Cardiac fibroblast (primary cell): Measurements from ENCODE around the gene CHN2.
"Not testable (repeated sequence)": the region's sequence is repeated elsewhere in the genome, so short reads cannot be mapped to it uniquely, and the experiment has no call there.

Experiments used
- DNase-seq, 2 donors: peaks; one replicate each; pipeline versions ENCODE4 v3.0.0 to v3.0.0-alpha.2; 2010; ENCODE audit warnings: low read depth in 2 of 2
- H3K4me3 ChIP-seq, 2 donors: replicated peaks in 1 of 2; 1 replicate in 1 of 2; 2 replicates in 1 of 2; pipeline ENCODE4 v1.5.1; 2011; ENCODE audit warnings: low read depth in 2 of 2, low read length in 2 of 2, mild to moderate bottlenecking in 2 of 2, moderate library complexity in 1 of 2
- TF ChIP-seq, protein P1 (sequence below): IDR thresholded peaks from one replicate; pipeline ENCODE4 v1.5.1; 2011; ENCODE audit warnings: low read depth, mild to moderate bottlenecking, low read length, inconsistent platforms

The CHN2 gene

DNA sequence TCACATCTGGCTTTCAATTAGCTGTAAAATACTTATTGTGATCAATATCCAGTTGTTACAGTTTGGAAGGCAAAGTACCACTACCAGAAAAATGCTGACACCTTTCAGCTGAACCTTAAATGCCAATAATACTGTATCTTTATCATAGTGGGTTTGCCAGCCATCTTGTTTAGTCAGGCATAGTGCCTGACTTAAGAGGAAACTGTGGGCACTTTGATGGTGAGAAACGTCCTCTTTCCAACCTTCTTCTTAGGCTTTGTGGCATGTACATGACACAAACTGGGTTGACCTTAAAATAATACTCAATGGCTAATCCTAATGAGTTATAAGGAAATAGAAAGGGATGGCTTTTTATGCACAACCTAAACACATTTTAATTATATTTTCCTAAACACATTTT lies 316.8 kb downstream of the CHN2 start:
- H3K4me3 ChIP-seq, result no peak overlapping the region
- TF ChIP-seq, protein P1, sequence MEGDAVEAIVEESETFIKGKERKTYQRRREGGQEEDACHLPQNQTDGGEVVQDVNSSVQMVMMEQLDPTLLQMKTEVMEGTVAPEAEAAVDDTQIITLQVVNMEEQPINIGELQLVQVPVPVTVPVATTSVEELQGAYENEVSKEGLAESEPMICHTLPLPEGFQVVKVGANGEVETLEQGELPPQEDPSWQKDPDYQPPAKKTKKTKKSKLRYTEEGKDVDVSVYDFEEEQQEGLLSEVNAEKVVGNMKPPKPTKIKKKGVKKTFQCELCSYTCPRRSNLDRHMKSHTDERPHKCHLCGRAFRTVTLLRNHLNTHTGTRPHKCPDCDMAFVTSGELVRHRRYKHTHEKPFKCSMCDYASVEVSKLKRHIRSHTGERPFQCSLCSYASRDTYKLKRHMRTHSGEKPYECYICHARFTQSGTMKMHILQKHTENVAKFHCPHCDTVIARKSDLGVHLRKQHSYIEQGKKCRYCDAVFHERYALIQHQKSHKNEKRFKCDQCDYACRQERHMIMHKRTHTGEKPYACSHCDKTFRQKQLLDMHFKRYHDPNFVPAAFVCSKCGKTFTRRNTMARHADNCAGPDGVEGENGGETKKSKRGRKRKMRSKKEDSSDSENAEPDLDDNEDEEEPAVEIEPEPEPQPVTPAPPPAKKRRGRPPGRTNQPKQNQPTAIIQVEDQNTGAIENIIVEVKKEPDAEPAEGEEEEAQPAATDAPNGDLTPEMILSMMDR, result no peak
- no peak for DNase-seq

DNA sequence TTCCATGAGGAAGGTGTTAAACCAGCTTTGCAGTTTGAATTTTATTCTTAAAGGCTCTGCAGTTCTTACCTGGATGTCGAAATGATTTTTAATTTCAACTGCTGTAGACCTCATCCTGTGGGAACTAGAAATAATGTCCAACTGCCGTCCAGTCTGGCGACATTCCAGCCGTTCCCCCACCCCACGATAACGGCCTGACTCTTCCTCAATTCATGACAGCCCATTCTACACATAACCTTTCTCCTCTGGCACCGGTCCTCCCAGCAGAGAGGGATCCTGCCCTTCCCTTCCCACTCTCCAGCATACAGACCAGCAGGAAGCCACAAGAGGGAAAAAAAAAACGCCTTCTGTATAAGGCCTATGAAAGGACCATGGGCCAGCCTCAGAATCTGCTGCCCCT lies 317.3 kb downstream of the CHN2 start:
- TF ChIP-seq, protein P1, result no peak
- no peak for DNase-seq

GRCh38 chr7:29516491-29516890 lies 321.9 kb downstream of the CHN2 start:
- TF ChIP-seq, protein P1, result no peak

More for the DNA sequence above, 317.3 kb downstream of the CHN2 start:
- H3K4me3 ChIP-seq, result no peak overlapping the region

GRCh38 chr7:29518616-29519015 lies 324.0 kb downstream of the CHN2 start:
- no peak overlapping the region for H3K4me3 ChIP-seq
- peak in 1 of 2 donors; percentile 31 for DNase-seq
- TF ChIP-seq, protein P1, result no peak

More at GRCh38 chr7:29516491-29516890, 321.9 kb downstream of the CHN2 start:
- DNase-seq, result no peak
- no peak overlapping the region for H3K4me3 ChIP-seq

DNA sequence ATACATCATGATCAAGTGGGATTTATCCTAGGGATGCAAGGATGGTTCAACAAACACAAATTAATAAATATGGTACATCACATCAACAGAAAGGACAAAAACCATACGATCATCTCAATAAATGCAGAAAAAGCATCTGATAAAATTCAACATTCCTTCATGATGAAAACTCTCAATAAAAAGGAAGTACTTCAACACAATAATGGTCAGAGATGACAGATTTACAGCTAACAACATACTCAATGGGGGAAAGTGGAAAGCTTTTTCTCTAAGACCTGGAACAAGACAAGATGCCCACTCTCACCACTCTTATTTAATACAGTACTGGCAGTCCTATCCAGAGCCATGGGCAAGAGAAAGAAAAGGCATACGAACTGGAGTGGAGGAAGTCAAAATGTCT lies 329.2 kb downstream of the CHN2 start:
- no peak overlapping the region for H3K4me3 ChIP-seq
- TF ChIP-seq, protein P1, result no peak
- DNase-seq, result no peak

GRCh38 chr7:29527505-29528108 lies 333.0 kb downstream of the CHN2 start:
- no peak overlapping the region for H3K4me3 ChIP-seq
- TF ChIP-seq, protein P1, result no peak
- no peak for DNase-seq

- not testable (repeated sequence) for H3K4me3 ChIP-seq
These were observed 334.0 kb downstream of the CHN2 start for GRCh38 chr7:29528526-29528925.

More at GRCh38 chr7:29528526-29528925, 334.0 kb downstream of the CHN2 start:
- not testable (repeated sequence) for DNase-seq
